ENCODE measurements around the gene SBF2. TPM values are rescaled to one million over a fixed set of nuclear protein-coding genes. Genes with fewer than 3 reads are reported as not detected.

SBF2 gene
- total and polyA plus RNA-seq, 2 of the 13 experiments (the other 11 are each of a cell fraction or from before 2014, with no cell fraction given), result 24.0 to 45.8 TPM

DNA sequence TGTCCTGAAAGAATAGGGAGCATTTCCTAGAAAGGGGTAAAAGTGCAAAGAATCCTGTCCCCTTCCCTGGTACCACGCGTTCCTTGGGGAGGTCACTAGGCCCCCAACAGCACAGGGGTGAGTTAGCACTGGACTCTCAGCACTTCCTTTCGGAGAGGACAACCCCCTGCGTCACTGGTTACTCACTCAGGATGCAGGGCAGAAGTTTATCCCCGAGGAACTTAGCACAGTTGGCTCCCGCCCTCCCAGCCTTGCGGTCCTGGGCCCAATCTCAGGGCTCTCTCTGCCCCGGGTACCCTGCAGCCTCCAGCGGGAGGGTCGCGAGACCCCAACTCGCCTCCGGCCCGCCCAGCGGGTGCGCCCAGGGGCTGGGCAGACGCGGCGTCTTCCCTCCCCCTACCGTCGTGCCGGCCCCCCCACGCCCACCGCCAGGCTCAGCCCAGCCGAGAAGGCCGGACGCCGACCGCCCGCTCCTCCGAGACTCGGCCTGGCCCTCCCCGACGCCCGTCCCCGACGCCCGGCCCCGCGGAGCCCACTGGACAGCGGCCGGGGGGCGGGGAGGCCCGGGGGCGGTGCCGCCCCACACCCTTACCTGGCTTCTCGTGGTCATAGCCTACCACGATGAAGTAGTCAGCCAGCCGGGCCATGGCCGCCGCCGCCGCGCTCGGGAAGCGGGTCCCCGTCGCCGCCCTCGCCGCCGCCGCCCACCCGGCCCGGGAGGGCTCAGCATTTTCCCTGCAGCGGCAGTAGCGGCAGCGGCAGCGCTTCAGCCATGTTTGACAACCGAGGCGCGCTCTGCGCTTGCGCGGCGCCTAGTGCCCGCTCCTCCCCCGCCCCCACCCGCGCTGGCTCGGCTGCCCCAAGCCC lies at the start of gene SBF2 (continued):
- TF ChIP-seq, protein P1, sequence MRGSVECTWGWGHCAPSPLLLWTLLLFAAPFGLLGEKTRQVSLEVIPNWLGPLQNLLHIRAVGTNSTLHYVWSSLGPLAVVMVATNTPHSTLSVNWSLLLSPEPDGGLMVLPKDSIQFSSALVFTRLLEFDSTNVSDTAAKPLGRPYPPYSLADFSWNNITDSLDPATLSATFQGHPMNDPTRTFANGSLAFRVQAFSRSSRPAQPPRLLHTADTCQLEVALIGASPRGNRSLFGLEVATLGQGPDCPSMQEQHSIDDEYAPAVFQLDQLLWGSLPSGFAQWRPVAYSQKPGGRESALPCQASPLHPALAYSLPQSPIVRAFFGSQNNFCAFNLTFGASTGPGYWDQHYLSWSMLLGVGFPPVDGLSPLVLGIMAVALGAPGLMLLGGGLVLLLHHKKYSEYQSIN (CRISPR knock-in tag; IDR thresholded peaks at IDR 0.05; ENCODE audit: borderline replicate concordance), result no peak
- TF ChIP-seq ZNF251 (CRISPR knock-in tag; IDR thresholded peaks at IDR 0.05) (no peak), HDAC1 (CRISPR knock-in tag; IDR thresholded peaks at IDR 0.05) (no peak; the same call in none of the 2 replicates), DNMT3B (CRISPR knock-in tag; conservative IDR thresholded peaks at IDR 0.05) (no peak), ZNF614 (CRISPR knock-in tag; IDR thresholded peaks at IDR 0.05; ENCODE audit: borderline replicate concordance) (no peak), MAFG (CRISPR knock-in tag; IDR thresholded peaks at IDR 0.05) (no peak), TEAD2 (CRISPR knock-in tag; IDR thresholded peaks at IDR 0.05) (no peak), SMARCC2 (IDR thresholded peaks at IDR 0.05) (no peak), NFYC (CRISPR knock-in tag; IDR thresholded peaks at IDR 0.05) (no peak; the same call in 1 of the 2 replicates), ZNF747 (CRISPR knock-in tag; IDR thresholded peaks at IDR 0.05; ENCODE audit: borderline replicate concordance) (no peak)
- TF ChIP-seq, protein P2, sequence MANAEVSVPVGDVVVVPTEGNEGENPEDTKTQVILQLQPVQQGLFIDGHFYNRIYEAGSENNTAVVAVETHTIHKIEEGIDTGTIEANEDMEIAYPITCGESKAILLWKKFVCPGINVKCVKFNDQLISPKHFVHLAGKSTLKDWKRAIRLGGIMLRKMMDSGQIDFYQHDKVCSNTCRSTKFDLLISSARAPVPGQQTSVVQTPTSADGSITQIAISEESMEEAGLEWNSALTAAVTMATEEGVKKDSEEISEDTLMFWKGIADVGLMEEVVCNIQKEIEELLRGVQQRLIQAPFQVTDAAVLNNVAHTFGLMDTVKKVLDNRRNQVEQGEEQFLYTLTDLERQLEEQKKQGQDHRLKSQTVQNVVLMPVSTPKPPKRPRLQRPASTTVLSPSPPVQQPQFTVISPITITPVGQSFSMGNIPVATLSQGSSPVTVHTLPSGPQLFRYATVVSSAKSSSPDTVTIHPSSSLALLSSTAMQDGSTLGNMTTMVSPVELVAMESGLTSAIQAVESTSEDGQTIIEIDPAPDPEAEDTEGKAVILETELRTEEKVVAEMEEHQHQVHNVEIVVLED (CRISPR knock-in tag; IDR thresholded peaks at IDR 0.05; ENCODE audit: borderline replicate concordance), result no peak
- TF ChIP-seq, protein P3, sequence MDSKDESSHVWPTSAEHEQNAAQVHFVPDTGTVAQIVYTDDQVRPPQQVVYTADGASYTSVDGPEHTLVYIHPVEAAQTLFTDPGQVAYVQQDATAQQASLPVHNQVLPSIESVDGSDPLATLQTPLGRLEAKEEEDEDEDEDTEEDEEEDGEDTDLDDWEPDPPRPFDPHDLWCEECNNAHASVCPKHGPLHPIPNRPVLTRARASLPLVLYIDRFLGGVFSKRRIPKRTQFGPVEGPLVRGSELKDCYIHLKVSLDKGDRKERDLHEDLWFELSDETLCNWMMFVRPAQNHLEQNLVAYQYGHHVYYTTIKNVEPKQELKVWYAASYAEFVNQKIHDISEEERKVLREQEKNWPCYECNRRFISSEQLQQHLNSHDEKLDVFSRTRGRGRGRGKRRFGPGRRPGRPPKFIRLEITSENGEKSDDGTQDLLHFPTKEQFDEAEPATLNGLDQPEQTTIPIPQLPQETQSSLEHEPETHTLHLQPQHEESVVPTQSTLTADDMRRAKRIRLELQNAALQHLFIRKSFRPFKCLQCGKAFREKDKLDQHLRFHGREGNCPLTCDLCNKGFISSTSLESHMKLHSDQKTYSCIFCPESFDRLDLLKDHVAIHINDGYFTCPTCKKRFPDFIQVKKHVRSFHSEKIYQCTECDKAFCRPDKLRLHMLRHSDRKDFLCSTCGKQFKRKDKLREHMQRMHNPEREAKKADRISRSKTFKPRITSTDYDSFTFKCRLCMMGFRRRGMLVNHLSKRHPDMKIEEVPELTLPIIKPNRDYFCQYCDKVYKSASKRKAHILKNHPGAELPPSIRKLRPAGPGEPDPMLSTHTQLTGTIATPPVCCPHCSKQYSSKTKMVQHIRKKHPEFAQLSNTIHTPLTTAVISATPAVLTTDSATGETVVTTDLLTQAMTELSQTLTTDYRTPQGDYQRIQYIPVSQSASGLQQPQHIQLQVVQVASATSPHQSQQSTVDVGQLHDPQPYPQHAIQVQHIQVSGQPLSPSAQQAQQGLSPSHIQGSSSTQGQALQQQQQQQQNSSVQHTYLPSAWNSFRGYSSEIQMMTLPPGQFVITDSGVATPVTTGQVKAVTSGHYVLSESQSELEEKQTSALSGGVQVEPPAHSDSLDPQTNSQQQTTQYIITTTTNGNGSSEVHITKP (CRISPR knock-in tag; IDR thresholded peaks at IDR 0.05; ENCODE audit: low read depth), result no peak
- TF ChIP-seq, protein P4, sequence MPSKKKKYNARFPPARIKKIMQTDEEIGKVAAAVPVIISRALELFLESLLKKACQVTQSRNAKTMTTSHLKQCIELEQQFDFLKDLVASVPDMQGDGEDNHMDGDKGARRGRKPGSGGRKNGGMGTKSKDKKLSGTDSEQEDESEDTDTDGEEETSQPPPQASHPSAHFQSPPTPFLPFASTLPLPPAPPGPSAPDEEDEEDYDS (CRISPR knock-in tag; IDR thresholded peaks at IDR 0.05), result peak; percentile 47
- TF ChIP-seq, protein P5, sequence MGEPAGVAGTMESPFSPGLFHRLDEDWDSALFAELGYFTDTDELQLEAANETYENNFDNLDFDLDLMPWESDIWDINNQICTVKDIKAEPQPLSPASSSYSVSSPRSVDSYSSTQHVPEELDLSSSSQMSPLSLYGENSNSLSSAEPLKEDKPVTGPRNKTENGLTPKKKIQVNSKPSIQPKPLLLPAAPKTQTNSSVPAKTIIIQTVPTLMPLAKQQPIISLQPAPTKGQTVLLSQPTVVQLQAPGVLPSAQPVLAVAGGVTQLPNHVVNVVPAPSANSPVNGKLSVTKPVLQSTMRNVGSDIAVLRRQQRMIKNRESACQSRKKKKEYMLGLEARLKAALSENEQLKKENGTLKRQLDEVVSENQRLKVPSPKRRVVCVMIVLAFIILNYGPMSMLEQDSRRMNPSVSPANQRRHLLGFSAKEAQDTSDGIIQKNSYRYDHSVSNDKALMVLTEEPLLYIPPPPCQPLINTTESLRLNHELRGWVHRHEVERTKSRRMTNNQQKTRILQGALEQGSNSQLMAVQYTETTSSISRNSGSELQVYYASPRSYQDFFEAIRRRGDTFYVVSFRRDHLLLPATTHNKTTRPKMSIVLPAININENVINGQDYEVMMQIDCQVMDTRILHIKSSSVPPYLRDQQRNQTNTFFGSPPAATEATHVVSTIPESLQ (CRISPR knock-in tag; conservative IDR thresholded peaks at IDR 0.05), result no peak
